Islet of Langerhans (tissue), 1 donor: ENCODE measurements around the gene TMEM184B.
"Not testable (repeated sequence)": the region's sequence is repeated elsewhere in the genome, so short reads cannot be mapped to it uniquely, and the experiment has no call there.

ENCODE experiments used
- FAIRE-seq: peaks from one replicate; lab custom pipeline; 2011; peaks lifted over from hg19 to GRCh38; lab: Jason Lieb, UNC

TMEM184B gene

GRCh38 chr22:38203855-38204514 is 68.8 kb downstream of the TMEM184B start:
- no peak for FAIRE-seq

- no peak for FAIRE-seq
Measured at GRCh38 chr22:38203090-38203810, 69.6 kb downstream of the TMEM184B start.

- no peak for FAIRE-seq
Measured at GRCh38 chr22:38202437-38203089, 70.2 kb downstream of the TMEM184B start.

GRCh38 chr22:38201711-38202436 is 70.9 kb downstream of the TMEM184B start, which contains the start of gene MAFF:
Gene MAFF (plus strand): TSS chr22:38201994. CDS start chr22:38213854, 11,860 bp downstream.
- FAIRE-seq = peak; percentile 24

GRCh38 chr22:38201371-38201710 is 71.5 kb downstream of the TMEM184B start:
- no peak for FAIRE-seq

- no peak for FAIRE-seq
Measured at GRCh38 chr22:38199826-38200559, 72.8 kb downstream of the TMEM184B start.

- no peak for FAIRE-seq
Measured at GRCh38 chr22:38196791-38197419, 75.9 kb downstream of the TMEM184B start.

GRCh38 chr22:38193580-38193979 is 79.2 kb downstream of the TMEM184B start:
- no peak for FAIRE-seq

- FAIRE-seq = no peak
Measured at GRCh38 chr22:38192475-38192863, 80.3 kb downstream of the TMEM184B start.

- FAIRE-seq = no peak
Measured at GRCh38 chr22:38191731-38192474, 80.9 kb downstream of the TMEM184B start.

- FAIRE-seq = no peak
Measured at GRCh38 chr22:38191055-38191454, 81.8 kb downstream of the TMEM184B start.

- no peak for FAIRE-seq
Measured at GRCh38 chr22:38190581-38190980, 82.2 kb downstream of the TMEM184B start.

- no peak for FAIRE-seq
Measured at GRCh38 chr22:38189104-38189503, 83.7 kb downstream of the TMEM184B start.

GRCh38 chr22:38187413-38188212 is 85.2 kb downstream of the TMEM184B start:
- no peak for FAIRE-seq

GRCh38 chr22:38186429-38186828 is 86.4 kb downstream of the TMEM184B start:
- FAIRE-seq = no peak

- FAIRE-seq = no peak
Measured at GRCh38 chr22:38184788-38185187, 88.0 kb downstream of the TMEM184B start.

GRCh38 chr22:38181453-38182200 is 91.2 kb downstream of the TMEM184B start, which contains the start of gene PLA2G6:
Gene PLA2G6 (minus strand): TSS chr22:38181830. CDS start chr22:38169426, 12,404 bp downstream.
- no peak for FAIRE-seq

GRCh38 chr22:38180841-38181452 is 91.9 kb downstream of the TMEM184B start:
- FAIRE-seq = no peak

GRCh38 chr22:38178605-38178937 is 94.2 kb downstream of the TMEM184B start:
- not testable (repeated sequence) for FAIRE-seq
